DOHH2 (cell line): ENCODE results near the gene ELOVL7.

ENCODE experiments used
- EZH2phosphoT487 ChIP-seq: fragments of 200-600 bp; sonication (generic); IDR thresholded peaks from 2 replicates; pipeline ENCODE4 v1.6.1; 2017; ENCODE audit warnings: borderline replicate concordance, mild to moderate bottlenecking, antibody characterized with exemption, low read length, moderate library complexity, mixed read lengths
- TF ChIP-seq, protein P1 (sequence below): fragments of 200-600 bp; sonication (generic); IDR thresholded peaks from one replicate; pipeline ENCODE4 v1.5.1; 2014; ENCODE audit warnings: antibody characterized with exemption, mild to moderate bottlenecking, low read depth, low read length; ENCODE audit not compliant: poor library complexity, severe bottlenecking

DNA sequence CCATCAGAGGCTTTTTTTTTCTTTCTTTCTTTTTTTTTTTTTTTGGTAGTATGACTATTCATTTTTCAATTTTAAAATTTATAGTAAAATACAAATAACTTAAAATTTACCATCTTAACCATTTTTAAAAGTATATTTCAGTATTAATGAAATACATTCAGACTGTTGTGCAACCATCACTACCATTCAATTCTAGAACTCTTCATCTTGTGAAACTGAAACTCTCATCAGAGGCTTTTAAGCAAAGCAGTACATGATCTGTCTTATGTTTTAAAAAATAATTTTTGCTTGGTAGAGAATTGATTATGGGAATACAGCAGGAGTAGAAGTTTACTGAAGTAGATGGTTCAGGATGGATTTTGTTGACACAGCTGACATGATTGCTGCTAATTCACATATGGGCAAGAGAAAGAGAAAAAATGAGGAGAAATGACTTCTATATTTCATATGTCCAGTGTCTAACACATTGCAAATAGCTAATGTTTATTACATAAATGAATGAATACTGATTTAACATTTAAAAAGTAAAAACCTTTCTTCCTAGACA lies 13.4 kb downstream of the ELOVL7 start:
- TF ChIP-seq, protein P1, sequence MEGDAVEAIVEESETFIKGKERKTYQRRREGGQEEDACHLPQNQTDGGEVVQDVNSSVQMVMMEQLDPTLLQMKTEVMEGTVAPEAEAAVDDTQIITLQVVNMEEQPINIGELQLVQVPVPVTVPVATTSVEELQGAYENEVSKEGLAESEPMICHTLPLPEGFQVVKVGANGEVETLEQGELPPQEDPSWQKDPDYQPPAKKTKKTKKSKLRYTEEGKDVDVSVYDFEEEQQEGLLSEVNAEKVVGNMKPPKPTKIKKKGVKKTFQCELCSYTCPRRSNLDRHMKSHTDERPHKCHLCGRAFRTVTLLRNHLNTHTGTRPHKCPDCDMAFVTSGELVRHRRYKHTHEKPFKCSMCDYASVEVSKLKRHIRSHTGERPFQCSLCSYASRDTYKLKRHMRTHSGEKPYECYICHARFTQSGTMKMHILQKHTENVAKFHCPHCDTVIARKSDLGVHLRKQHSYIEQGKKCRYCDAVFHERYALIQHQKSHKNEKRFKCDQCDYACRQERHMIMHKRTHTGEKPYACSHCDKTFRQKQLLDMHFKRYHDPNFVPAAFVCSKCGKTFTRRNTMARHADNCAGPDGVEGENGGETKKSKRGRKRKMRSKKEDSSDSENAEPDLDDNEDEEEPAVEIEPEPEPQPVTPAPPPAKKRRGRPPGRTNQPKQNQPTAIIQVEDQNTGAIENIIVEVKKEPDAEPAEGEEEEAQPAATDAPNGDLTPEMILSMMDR, result no peak
- no peak for TF ChIP-seq EZH2phosphoT487
